Body of pancreas (tissue), 4 donors: ENCODE results near the gene FFAR2. TPM values are rescaled to one million over a fixed set of nuclear protein-coding genes. Genes with fewer than 3 reads are reported as not detected.
A peak's percentile ranks its signal among the peaks of the same experiment; 100 is the strongest.

Experiments
- ATAC-seq: fragments of 150-250 bp; one replicate; pipeline ENCODE4 v1.9.1; 2016
- DNase-seq, 4 donors: peaks; one replicate each; pipeline ENCODE4 v3.0.0-alpha.2; 2019
- H3K27ac ChIP-seq, 4 donors: fragments of 200-600 bp; sonication (generic); 1 replicate in 3 of 4; 2 replicates in 1 of 4; pipeline versions ENCODE4 v1.5.1 to v1.6.1; 2016 to 2019; ENCODE audit warnings: mild to moderate bottlenecking in 1 of 4, mixed read lengths in 1 of 4, moderate library complexity in 1 of 4
- H3K27me3 ChIP-seq, 2 donors: fragments of 200-600 bp; sonication (generic); one replicate each; pipeline ENCODE4 v1.6.0; 2016; ENCODE audit warnings: mild to moderate bottlenecking in 1 of 2
- H3K36me3 ChIP-seq, 2 donors: fragments of 200-600 bp; sonication (generic); replicated peaks in 1 of 2; 2 replicates each; pipeline ENCODE4 v1.5.1; 2016; ENCODE audit warnings: low read depth in 2 of 2; ENCODE audit not compliant: insufficient read depth in 1 of 2
- H3K4me1 ChIP-seq: fragments of 200-600 bp; sonication (generic); one replicate; pipeline ENCODE4 v1.6.0; 2016
- H3K4me3 ChIP-seq, 2 donors: fragments of 200-600 bp; sonication (generic); 1 replicate in 1 of 2; 2 replicates in 1 of 2; pipeline ENCODE4 v1.5.1; 2016 to 2019
- H3K9me3 ChIP-seq, 3 donors: fragments of 200-600 bp; sonication (generic); 1 replicate in 2 of 3; 2 replicates in 1 of 3; pipeline ENCODE4 v1.5.1; 2016
- POLR2A ChIP-seq, 3 donors: fragments of 450-650 bp; IDR thresholded peaks; one replicate each; pipeline ENCODE4 v1.6.1; 2016; ENCODE audit warnings: antibody characterized with exemption in 3 of 3, mild to moderate bottlenecking in 2 of 3
- WGBS, 2 donors: methylation state at CpG; one replicate each; pipeline ENCODE4 v1.1.5; 2017; 5-methylcytosine and 5-hydroxymethylcytosine counted together
- intact Hi-C: fragments of 100-400 bp; cut with DNase I; formaldehyde crosslinking; loops from one replicate; pipeline ENCODE4 v1.15.1; 2023
- total RNA-seq, 2 donors: library from RNA; depleted of rRNA; stranded (reverse); fragments of >200 nt; gene quantifications; one replicate each; pipeline ENCODE4 v1.1.0, GENCODE V29; 2016
- TF ChIP-seq, protein P1 (sequence below), 7 experiments: fragments of 450-650 bp in 4 of 7; fragments of 200-600 bp in 3 of 7; sonication (generic) in 3 of 7; IDR thresholded peaks; one replicate each; pipeline ENCODE4 v1.5.1; 2016 to 2019; ENCODE audit warnings: antibody characterized with exemption in 7 of 7

FFAR2 gene
- total RNA-seq, 2 donors from 2014 or later, result not detected

GRCh38 chr19:35445826-35446593, 2.0 kb upstream of the FFAR2 start:
- no peaks in the 10 kb centered on the region for H3K36me3 ChIP-seq
- intact Hi-C loops, result no loop called here
- 79 to 81% methylated on average over 21 of the region's 21 CpGs for WGBS, 2 donors
- H3K4me1 ChIP-seq, result peaks cover 8% of the 10 kb centered on the region
- TF ChIP-seq, protein P1, sequence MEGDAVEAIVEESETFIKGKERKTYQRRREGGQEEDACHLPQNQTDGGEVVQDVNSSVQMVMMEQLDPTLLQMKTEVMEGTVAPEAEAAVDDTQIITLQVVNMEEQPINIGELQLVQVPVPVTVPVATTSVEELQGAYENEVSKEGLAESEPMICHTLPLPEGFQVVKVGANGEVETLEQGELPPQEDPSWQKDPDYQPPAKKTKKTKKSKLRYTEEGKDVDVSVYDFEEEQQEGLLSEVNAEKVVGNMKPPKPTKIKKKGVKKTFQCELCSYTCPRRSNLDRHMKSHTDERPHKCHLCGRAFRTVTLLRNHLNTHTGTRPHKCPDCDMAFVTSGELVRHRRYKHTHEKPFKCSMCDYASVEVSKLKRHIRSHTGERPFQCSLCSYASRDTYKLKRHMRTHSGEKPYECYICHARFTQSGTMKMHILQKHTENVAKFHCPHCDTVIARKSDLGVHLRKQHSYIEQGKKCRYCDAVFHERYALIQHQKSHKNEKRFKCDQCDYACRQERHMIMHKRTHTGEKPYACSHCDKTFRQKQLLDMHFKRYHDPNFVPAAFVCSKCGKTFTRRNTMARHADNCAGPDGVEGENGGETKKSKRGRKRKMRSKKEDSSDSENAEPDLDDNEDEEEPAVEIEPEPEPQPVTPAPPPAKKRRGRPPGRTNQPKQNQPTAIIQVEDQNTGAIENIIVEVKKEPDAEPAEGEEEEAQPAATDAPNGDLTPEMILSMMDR (IDR thresholded peaks at IDR 0.05), result no peak
- TF ChIP-seq POLR2A (IDR thresholded peaks at IDR 0.05), result no peak
- H3K9me3 ChIP-seq, result no peaks in the 10 kb centered on the region
- ATAC-seq, result no peak
- peaks cover 0 to 5% of the 10 kb centered on the region in 2 donors for H3K27me3 ChIP-seq
- no peak for DNase-seq
- no peak overlapping the region for H3K4me3 ChIP-seq
- no peak overlapping the region for H3K27ac ChIP-seq

DNA sequence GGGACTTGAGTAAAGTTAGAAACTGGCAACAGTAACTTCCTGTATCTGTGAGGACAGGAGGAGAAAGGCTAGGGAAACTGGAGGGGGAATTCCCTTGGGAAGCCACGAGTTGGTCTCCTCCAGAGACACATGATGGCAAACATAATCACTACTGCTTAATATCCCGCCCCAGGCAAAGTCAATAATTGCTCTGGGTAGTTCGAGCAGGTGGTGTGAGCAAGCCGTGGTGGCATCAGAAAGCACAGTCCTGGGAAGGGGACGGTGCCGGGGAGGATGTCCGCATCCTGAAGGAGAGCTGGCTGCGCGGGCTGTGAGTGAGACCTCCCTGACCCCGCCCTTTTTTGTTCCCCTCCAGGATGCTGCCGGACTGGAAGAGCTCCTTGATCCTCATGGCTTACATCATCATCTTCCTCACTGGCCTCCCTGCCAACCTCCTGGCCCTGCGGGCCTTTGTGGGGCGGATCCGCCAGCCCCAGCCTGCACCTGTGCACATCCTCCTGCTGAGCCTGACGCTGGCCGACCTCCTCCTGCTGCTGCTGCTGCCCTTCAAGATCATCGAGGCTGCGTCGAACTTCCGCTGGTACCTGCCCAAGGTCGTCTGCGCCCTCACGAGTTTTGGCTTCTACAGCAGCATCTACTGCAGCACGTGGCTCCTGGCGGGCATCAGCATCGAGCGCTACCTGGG, 1.4 kb downstream of the FFAR2 start:
- Histone ChIP-seq H3K36me3 (no peaks in the 10 kb centered on the region), H3K27me3 (peaks cover 0 to 5% of the 10 kb centered on the region in 2 donors), H3K9me3 (no peaks in the 10 kb centered on the region), H3K4me3 (no peak overlapping the region), H3K27ac (no peak overlapping the region), H3K4me1 (peaks cover 8% of the 10 kb centered on the region)
- no peak for TF ChIP-seq POLR2A (IDR thresholded peaks at IDR 0.05)
- TF ChIP-seq, protein P1 (IDR thresholded peaks at IDR 0.05), result no peak
- 46 to 53% methylated on average over 17 to 27 of the region's 27 CpGs for WGBS, 2 donors
- ATAC-seq, result no peak
- intact Hi-C loops, result no loop called here
- DNase-seq, result peak in 1 of 4 donors; percentile 26

GRCh38 chr19:35451338-35452096, 3.5 kb downstream of the FFAR2 start:
- Histone ChIP-seq H3K36me3 (no peaks in the 10 kb centered on the region), H3K27ac (no peak overlapping the region), H3K4me3 (no peak overlapping the region), H3K27me3 (peaks cover 0 to 5% of the 10 kb centered on the region in 2 donors), H3K4me1 (peaks cover 8% of the 10 kb centered on the region), H3K9me3 (no peaks in the 10 kb centered on the region)
- ATAC-seq (no peak), DNase-seq (no peak)
- TF ChIP-seq, protein P1 (IDR thresholded peaks at IDR 0.05), result no peak
- no peak for TF ChIP-seq POLR2A (IDR thresholded peaks at IDR 0.05)
- 84 to 93% methylated on average over 7 of the region's 7 CpGs for WGBS, 2 donors
- intact Hi-C loops, result no loop called here

DNA sequence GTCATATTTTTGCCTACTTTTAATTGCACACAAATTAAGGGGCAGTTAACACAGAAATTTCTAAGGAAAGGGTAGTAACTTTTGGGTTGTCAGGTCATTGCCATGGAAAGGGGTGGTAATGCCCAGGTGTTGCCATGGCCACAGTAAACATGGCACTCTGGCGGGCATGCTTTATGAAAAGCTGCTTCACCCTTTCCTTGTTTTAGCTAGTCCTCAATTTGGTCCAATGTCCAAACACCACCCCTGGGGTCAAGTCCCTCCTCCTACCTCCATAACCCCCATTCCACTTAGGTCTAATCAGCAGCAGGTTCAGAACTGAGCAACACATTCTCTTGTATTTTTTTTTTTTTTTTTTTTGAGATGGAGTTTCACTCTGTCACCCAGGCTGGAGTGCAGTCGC, 6.6 kb downstream of the FFAR2 start:
- no peak for DNase-seq
- peaks cover 0 to 5% of the 10 kb centered on the region in 2 donors for H3K27me3 ChIP-seq
- intact Hi-C loops, result no loop called here
- no peak overlapping the region for H3K27ac ChIP-seq
- peaks cover 14% of the 10 kb centered on the region for H3K4me1 ChIP-seq
- H3K4me3 ChIP-seq, result no peak overlapping the region
- no peak for TF ChIP-seq POLR2A (IDR thresholded peaks at IDR 0.05)
- TF ChIP-seq, protein P1 (IDR thresholded peaks at IDR 0.05), result no peak
- no peaks in the 10 kb centered on the region for H3K9me3 ChIP-seq
- no peak for ATAC-seq
- no peaks in the 10 kb centered on the region for H3K36me3 ChIP-seq
- 85 to 92% methylated on average over 2 of the region's 2 CpGs for WGBS, 2 donors
